Measurements from ENCODE around the gene STAM.
"Not testable (repeated sequence)": the region's sequence is repeated elsewhere in the genome, so short reads cannot be mapped to it uniquely, and the experiment has no call there.

Gene STAM

DNA sequence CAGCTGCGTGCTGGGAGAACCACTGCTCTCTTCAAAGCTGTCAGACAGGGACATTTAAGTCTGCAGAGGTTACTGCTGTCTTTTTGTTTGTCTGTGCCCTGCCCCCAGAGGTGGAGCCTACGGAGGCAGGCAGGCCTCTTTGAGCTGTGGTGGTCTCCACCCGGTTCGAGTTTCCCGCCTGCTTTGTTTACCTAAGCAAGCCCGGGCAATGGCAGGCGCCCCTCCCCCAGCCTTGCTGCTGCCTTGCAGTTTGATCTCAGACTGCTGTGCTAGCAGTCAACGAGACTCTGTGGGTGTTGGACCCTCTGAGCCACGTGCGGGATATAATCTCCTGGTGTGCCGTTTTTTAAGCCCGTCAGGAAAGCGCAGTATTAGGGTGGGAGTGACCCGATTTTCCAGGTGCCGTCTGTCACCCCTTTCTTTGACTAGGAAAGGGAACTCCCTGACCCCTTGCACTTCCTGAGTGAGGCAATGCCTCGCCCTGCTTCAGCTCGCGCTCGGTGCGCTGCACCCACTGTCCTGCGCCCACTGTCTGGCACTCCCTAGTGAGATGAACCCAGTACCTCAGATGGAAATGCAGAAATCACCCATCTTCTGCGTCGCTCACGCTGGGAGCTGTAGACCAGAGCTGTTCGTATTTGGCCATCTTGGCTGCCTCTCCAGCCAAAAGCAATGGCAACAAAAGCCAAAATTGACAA, 78.5 kb downstream of the STAM start:
- in situ Hi-C loops (cut with MboI; ENCODE audit: low sequenced_read_pairs) = not testable (repeated sequence)

DNA sequence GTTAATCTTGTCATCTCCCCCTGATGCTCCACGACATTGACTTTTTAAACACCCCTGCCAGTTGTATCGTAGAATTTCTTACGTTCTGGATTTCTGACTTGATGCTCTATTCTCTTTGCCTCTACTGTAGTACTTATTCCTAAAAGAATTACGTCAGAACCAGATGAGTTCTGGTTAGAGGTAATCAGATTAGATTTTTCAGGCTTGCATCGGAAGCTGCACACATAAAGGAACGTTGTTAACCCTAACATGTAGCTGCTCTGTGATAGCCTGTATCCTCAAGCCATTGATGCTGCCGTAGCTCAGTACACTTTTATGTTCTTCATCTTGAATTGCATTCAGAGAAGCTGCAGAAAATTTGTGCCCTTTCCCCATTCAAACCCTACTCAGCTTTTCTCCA, 81.8 kb downstream of the STAM start:
- in situ Hi-C loops (cut with MboI; ENCODE audit: low sequenced_read_pairs) = no loop called here

GRCh38 chr10:17729630-17730029, 85.7 kb downstream of the STAM start:
- in situ Hi-C loops (cut with MboI; ENCODE audit: low sequenced_read_pairs) = no loop called here

DNA sequence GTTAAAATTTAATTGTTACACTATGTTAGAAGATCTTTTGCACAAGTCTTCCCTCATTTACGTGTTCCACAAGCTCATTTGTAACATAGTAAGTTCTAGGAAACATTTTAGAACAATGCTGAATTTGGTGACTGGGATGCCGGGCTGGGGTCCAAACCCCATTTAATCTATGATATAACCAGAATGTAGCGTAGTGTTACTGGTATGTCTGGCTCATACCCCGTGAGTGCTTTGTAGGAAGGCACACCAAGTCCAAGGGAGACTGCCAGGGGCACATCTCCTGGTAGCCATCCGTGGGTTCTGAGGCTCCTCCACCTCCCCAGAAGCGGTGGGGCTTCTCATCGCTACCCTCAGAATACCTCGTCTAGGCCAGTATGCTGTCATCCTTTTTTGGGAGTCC, 86.7 kb downstream of the STAM start:
- in situ Hi-C loops (cut with MboI; ENCODE audit: low sequenced_read_pairs) = no loop called here

GRCh38 chr10:17731331-17732020, 87.5 kb downstream of the STAM start:
- in situ Hi-C loops (cut with MboI; ENCODE audit: low sequenced_read_pairs) = no loop called here

DNA sequence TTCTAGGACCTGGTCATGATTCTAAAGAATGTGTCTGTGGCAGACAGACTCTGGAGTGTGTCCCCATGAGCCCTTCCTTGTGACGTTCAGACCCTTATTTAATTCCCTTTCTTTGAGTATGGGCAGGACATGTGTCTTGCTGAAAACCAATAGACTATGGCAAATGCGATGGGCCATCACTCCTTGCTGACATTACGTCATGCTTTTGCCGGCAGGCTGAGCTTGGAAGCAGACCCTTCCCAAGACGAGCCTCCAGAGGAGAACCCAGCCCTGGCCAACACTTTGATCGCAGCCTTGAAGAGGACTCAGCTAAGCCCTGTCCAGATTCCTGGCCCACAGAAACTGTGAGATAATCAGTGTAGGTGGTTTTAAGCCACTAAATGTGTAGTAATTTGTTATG, 89.7 kb downstream of the STAM start:
- in situ Hi-C loops (cut with MboI; ENCODE audit: low sequenced_read_pairs) = no loop called here

- in situ Hi-C loops (cut with MboI; ENCODE audit: low sequenced_read_pairs) = no loop called here
These were observed 90.6 kb downstream of the STAM start for GRCh38 chr10:17734432-17735080.

- in situ Hi-C loops (cut with MboI; ENCODE audit: low sequenced_read_pairs) = no loop called here
These were observed 91.4 kb downstream of the STAM start for GRCh38 chr10:17735166-17735941.

- in situ Hi-C loops (cut with MboI; ENCODE audit: low sequenced_read_pairs) = no loop called here
These were observed 92.3 kb downstream of the STAM start for GRCh38 chr10:17736223-17736622.

GRCh38 chr10:17737027-17737965, 93.3 kb downstream of the STAM start:
- in situ Hi-C loops (cut with MboI; ENCODE audit: low sequenced_read_pairs) = no loop called here

DNA sequence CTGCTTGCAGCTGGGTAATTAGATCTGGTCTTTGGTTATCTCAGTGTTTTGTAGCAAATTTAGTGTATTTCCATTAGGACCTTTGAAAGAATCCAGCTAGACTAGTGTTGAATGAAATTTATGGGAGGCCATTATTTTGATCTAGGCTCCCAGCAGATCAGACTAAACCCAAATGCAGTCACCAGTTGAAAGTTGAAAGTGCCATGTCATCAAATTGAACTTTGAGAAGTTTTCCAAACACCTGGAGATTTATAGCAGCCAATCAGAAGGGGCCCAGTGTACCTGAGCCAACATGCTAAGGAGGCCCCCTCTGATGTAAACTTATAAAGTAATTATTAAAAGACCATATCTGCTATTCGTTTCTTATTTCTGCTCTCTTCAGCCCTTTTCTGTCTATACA, 96.7 kb downstream of the STAM start:
- in situ Hi-C loops (cut with MboI; ENCODE audit: low sequenced_read_pairs) = loop anchor here (10.0 kb wide), 1 partner anchor 136 kb away; no protein-coding TSS in a partner anchor

GRCh38 chr10:17742918-17743317, 99.0 kb downstream of the STAM start:
- in situ Hi-C loops (cut with MboI; ENCODE audit: low sequenced_read_pairs) = loop anchor here (10.0 kb wide), 1 partner anchor 138 kb away; no protein-coding TSS in a partner anchor

DNA sequence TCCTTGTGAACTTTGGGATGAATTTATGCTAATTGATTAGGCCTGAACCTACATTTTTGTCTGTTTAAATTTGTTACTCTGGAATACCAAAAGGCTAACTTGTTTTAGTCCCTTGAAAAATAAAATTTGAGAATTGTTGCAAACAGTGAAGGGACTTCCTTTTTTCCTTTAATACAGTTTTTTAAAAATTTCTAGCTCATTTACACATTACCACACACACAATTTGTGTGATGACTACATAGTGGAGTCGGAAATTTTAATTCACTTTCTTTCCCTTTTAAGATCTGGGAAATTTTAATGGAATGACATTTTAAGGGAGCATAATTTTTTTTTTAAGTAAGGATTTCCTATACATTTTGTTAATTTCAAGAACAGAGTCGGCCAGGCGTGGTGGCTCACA, 99.5 kb downstream of the STAM start:
- in situ Hi-C loops (cut with MboI; ENCODE audit: low sequenced_read_pairs) = loop anchor here (10.0 kb wide), 1 partner anchor 139 kb away; no protein-coding TSS in a partner anchor

GRCh38 chr10:17744341-17744861, 100.5 kb downstream of the STAM start:
- in situ Hi-C loops (cut with MboI; ENCODE audit: low sequenced_read_pairs) = loop anchor here (10.0 kb wide), 1 partner anchor 140 kb away; no protein-coding TSS in a partner anchor

DNA sequence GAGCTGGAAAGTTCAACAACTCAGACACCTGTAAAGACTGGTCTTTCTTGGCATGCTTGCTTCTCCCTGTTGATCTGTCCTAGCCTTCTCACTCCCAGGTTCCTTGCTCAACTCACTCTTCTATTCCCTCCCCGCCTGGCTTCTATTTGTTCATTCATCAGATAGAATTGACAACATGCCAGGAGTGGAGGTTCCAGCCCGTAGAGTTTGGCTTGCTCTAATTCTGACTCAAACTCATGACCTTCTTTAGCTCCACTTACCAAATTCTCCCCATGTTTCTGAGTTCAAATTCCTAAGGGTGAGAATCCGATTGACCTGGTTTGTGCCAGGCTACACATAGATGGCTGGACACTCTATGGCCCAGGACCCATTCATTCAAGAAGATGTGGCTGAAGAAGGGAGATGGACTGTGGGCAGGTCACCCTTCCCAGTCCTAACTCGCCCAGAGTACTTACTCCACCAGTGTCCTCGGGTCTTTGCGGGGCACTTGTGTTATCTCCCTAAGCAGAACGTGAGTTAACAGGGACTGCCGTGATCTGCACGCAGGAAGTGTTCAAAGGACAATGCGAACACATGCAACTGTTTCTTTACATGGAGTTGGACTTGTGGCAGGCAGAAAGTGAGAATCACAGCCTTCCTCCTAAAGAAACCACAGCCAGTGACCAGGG, 104.1 kb downstream of the STAM start:
- in situ Hi-C loops (cut with MboI; ENCODE audit: low sequenced_read_pairs) = loop anchor here (10.0 kb wide), 1 partner anchor 143 kb away; no protein-coding TSS in a partner anchor

GRCh38 chr10:17749890-17750289, 105.9 kb downstream of the STAM start:
- in situ Hi-C loops (cut with MboI; ENCODE audit: low sequenced_read_pairs) = loop anchor here (10.0 kb wide), 1 partner anchor 145 kb away; no protein-coding TSS in a partner anchor

- in situ Hi-C loops (cut with MboI; ENCODE audit: low sequenced_read_pairs) = no loop called here
These were observed 108.0 kb downstream of the STAM start, which contains the start of gene TMEM236 for GRCh38 chr10:17751781-17752445. Gene TMEM236 (plus strand): TSS chr10:17752201. CDS start chr10:17752296, 95 bp downstream.

DNA sequence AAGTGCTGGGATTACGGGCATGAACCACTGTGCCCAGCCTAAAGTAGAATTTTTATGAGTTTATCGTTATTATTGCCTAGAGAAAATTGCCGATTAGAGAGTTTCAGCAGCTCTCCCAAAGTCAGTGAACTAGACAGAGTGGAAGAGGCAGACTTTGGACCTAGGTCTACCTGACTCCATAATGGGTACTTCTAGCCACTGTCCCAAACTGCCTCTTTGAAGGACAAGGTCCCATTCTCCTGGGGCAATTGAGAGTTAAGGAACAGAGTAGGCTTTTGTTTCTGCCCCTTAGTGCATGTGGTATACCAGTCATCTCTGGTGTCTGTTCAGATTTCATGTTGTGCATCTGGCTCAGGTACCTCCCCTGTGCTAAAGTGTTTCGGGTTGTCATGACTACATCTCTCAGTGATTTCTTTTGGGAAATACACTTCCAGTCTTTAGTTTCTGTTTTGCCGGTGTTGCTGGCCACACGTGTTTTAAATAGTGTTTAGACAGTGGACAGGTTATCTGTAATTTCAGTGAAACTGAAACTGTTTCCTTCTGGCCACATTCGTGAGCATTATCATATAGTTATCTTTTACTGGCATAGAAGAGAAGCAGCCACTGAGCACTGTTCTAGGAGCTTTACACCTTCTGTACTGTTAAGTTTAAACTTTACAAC, 112.7 kb downstream of the STAM start:
- in situ Hi-C loops (cut with MboI; ENCODE audit: low sequenced_read_pairs) = no loop called here

Data from HL-60/S4 treated with phorbol 12-myristate 13-acetate at 8.2 ng/mL for 4 days and 3 days (cell line).